Activated naive CD4-positive, alpha-beta T cell treated with Interleukin-2 at 50 U/mL for 16 hours (primary cell): ENCODE results near the gene B9D1.

Source experiments
- DNase-seq: peaks from one replicate; pipeline ENCODE4 v3.0.0-alpha.2; 2020

The B9D1 gene

DNA sequence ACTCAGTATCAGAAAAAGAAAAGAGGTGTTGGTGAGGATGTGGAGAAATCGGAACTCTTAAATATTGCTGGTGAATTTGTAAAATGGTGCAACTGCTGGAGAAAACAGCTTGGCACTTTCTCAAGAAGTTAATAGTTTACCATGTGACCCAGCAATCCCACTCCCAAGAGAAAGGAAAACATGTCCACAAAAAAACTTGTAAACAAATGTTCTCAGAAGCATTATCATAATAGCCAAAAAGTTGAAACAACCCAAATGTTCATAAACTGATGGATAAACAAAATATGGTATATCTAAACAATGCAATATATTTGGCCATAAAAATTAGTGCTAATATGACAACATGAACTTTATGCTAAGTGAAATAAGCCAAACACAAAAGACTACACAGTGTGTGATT is 13.2 kb upstream of the B9D1 start:
- no peak for DNase-seq

DNA sequence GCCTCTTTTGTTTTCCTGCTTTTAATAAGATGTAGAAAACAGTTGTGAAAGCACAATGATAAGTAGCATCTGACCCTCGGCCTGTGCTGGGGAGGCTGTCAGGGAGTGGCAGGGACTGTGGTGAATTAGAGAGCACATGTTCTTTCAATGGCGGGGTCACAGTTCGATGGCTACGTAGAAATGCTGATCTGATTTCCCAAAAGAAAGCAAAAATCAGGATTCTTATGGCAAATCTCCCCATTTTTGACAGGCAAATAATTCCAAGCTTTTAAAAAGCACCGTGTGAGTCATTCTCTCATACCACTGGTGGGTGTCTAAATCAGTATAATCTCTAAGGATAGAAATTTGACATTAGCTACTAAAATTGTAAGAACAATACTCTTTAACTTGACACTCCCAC is 11.6 kb upstream of the B9D1 start:
- no peak for DNase-seq

GRCh38 chr17:19372866-19373504 is 10.5 kb upstream of the B9D1 start:
- no peak for DNase-seq

DNA sequence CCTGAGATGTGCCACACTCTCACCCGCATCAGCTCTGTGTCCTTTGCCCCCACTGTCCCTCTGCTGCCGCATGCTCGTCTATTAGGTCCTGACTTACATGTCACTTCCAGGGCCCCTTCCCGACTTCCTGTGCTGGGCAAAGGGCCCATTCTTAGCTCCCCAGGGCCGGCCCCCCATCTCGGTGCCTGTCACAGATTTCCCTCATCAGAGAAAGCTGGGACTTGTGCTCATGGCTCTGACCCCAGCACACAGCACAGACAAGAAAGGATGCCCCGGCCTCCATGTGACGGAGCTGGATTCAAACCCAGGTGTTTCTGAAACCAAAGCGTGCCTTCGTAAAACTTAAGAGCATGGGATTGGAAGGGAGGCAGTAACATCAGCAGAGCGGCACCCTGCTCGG is 9.9 kb upstream of the B9D1 start:
- DNase-seq: no peak

DNA sequence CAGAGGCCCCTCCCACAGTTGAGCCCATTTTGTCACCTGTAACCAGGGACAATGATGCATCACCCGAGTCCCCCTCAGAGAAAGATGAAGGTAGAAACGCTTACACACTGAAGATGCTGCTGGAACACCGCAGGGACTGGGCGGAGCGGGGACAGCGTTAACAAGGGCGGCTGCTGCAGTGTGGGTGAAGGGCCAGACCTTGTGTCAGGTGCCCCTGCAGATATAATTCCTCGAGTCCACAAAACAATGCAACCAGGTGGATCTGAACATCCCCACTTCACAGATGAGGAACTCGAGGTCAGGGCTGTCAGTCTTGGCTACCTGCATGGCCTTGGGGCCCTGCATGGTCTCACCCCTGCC is 9.5 kb upstream of the B9D1 start:
- DNase-seq: no peak

GRCh38 chr17:19371259-19372010 is 8.9 kb upstream of the B9D1 start:
- DNase-seq: no peak

DNA sequence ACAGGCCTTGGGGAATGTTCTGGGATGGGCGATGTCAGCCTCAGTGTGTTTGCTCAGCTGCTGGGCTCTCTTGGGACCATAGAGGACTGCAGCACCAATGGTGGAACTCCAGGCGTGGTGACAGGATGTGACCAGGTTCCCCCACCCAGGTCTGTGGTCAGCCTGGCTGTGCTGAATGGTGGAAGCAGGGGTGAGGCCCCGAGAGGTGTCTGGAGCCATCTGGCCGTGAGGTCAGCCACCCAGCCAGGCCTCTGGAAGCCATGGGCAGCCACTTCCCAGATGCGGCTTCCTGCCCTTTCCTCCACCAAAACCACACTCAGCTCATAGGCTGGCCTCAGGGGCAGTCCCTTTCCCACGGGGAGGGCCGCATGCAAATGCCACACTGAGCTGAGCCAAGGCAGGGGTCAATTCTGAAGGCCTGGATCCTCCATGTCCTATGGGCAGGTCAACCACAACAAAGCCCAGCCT is 8.0 kb upstream of the B9D1 start:
- no peak for DNase-seq

DNA sequence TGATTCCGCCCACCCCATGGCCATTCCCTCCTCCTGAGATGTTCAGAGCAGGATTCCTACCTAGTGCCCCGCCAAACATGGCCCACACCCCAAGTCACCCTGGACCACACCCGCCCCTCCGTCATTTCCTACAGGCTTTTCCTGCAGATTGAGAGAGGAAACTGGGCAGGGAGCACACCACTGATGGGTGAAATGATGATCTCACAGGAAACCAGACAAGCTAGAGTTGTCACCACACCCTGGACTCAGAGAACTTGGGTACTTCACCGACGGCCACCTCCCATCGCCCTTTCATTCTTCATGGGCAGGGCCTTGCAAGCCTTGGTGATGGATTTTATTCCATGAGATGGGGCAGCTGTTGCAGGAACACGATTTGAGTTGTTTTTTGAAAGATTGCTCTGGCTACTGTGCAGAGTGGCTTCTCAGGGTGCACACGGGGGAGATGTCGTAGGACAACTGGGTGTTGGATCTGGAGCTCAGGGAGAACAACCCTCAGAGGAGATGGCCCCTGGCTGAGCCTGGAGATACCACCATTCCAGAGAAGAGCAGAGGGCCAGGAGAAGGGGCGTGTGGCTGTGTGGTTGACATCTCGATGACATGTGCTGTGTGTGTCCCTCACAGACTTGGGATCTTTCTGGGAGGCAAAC is 7.4 kb upstream of the B9D1 start:
- no peak for DNase-seq

DNA sequence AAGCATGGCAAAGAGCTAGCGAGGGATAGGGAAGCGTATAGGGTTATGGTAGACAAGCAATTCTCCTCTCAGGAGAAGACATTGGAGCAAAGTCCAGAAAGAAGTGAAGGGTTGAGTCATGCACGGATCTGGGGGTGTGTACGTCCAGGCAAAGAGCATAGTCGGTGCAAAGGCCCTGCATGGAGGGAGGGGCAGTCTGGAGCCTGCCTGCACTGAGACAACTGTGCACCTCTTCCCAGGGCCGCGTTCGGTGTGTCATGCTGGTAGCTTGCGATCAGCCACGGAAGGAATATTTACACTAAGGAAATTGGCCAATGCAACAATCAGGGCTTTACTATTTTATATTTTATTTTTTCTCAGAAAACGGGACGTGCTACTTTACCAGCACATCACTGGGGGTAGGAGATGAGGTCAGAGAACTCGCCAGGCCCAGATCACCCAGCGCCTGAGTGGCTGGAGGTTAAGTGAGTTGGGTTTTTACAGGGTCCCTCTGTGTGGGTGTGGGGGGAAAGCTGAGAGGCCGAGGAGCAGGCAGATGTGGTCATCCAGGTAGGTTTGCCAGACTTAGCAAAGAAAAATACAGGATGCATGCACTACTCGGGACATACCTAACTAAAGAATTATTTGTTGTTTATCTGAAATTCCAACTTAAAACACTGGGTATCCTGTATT is 6.7 kb upstream of the B9D1 start:
- DNase-seq: no peak

DNA sequence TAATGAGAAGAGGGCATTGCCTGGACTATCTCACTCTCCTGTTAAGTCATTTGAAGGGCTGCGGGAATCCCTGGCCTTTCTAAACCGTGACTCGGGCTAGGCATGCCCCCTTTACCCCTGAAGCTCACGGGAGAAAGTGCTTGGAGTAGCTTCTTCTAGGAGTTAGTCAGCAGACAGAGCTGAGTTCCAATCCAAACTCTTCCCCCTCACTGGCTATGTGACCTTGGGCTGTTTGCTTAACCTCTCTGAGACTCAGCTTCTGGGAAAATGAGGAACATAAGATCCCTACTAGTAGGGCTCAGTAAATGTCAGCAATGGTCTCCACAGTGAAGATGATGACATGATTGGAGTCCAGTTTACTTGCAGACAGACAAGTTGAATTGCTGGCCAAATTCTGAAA is 5.7 kb upstream of the B9D1 start:
- no peak for DNase-seq

DNA sequence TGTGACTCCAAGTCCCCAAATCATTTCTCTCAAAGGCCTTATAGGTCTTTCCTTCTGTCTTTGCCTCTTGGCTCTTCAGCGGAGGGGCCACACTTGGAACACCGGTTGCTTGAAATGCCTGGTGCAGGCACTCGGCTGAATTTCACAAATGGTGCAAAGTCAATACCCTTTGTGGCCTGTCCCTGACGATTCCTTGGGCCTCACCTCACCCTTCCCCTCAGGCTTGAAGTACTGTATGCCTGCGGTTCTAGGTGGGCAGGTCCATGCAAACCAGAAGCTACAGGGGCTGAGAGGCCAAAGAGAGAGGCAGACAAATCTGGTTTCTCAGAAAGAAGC is 4.1 kb upstream of the B9D1 start:
- no peak for DNase-seq

GRCh38 chr17:19365833-19366636 is 3.5 kb upstream of the B9D1 start:
- no peak for DNase-seq

- no peak for DNase-seq
Measured at GRCh38 chr17:19365499-19365817, 2.9 kb upstream of the B9D1 start.

- DNase-seq: no peak
Measured at GRCh38 chr17:19364699-19365498, 2.4 kb upstream of the B9D1 start.

DNA sequence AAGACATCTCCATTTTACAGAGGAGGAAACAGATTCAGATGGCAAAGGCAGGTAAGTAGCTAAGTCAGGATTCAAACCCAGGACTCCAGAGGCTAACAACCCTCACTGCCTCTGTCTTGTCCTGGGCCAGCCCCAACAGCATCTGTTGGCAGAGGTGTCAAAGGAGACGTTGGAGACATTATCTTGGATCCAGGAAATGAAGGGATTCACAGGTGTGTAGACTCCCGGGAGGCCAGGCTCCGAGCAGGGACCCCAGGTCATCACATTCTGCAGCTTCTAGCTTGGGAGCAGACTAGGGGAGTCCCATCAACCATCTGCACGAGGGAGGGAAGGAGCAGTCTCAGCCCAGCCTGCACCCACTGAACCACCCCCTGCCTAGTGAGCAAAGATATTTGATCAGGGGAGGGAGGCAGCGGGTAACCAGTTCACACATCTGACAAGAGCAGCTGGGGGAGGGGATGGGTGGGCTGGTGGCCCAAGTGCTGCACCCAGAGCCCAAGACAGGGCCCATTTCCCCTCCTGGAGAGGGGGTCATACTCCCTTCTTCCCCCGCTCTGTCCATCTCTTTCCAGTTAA is 1.0 kb upstream of the B9D1 start:
- no peak for DNase-seq

DNA sequence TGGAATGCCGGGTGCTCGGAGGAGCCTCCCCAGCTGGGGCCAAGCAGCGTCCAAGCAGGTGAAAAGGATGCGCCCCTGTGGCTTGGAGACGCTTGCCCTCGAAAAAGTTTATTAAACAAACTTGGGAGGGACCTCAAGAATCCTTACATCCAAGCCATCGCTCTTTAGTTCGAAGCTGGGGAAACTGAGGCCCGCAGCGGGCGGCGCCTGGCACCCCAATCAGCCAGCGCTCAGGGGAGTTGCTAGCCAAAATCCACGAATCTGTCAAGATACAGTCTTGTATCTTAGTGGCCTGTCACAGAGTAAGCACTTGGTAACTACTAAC is 553 bp upstream of the B9D1 start:
- DNase-seq: no peak

DNA sequence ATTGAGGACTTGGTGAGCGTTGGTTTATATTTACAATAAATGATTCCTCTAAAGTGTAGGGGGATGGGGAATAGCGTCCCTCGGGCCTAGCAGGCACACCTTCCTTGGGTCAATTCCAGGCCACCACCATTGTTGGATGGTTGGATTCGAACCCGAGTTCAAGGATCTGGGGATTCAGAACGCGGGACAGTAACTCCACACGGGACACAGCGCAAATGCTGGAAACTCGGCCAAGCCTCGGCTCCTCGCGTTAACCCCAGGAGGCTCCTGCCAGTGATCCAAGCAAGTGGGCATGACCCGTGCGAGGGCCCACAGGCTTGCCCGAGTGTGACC is 613 bp downstream of the B9D1 start:
- no peak for DNase-seq

- DNase-seq: no peak
Measured at GRCh38 chr17:19361326-19361725, 1.2 kb downstream of the B9D1 start.

- no peak for DNase-seq
Measured at GRCh38 chr17:19360772-19361171, 1.8 kb downstream of the B9D1 start.

GRCh38 chr17:19359856-19360255 is 2.7 kb downstream of the B9D1 start:
- DNase-seq: no peak

GRCh38 chr17:19359151-19359550 is 3.4 kb downstream of the B9D1 start:
- DNase-seq: no peak

- DNase-seq: no peak
Measured at GRCh38 chr17:19357761-19358160, 4.8 kb downstream of the B9D1 start.
